ENCODE results near the gene DGLUCY. TPM values are rescaled to one million over a fixed set of nuclear protein-coding genes. Genes with fewer than 3 reads are reported as not detected.
"Not testable (repeated sequence)": the region's sequence is repeated elsewhere in the genome, so short reads cannot be mapped to it uniquely, and the experiment has no call there.

Gene DGLUCY, protein sequence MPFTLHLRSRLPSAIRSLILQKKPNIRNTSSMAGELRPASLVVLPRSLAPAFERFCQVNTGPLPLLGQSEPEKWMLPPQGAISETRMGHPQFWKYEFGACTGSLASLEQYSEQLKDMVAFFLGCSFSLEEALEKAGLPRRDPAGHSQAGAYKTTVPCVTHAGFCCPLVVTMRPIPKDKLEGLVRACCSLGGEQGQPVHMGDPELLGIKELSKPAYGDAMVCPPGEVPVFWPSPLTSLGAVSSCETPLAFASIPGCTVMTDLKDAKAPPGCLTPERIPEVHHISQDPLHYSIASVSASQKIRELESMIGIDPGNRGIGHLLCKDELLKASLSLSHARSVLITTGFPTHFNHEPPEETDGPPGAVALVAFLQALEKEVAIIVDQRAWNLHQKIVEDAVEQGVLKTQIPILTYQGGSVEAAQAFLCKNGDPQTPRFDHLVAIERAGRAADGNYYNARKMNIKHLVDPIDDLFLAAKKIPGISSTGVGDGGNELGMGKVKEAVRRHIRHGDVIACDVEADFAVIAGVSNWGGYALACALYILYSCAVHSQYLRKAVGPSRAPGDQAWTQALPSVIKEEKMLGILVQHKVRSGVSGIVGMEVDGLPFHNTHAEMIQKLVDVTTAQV
- total RNA-seq (2014; rRNA removed; shearing (Covaris generic)), result 58.9 and 91.4 TPM in 2 replicates

DNA sequence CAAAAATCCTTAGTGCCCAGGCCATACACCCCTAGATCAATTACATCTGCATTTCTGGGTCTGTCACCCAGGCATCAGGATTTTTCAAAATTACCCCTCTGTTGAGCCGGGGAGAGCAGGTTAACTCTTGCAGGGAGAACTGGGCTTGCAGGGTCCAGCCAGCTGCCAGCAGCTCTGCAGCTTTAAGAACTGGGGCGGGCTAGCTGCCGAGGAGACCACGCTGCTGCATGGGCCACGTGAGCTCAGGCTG is at the start of gene DGLUCY:
DGLUCY (plus strand) TSS at position 245 of the 250 bp plus-strand sequence. CDS start 46,222 bp downstream, outside the sequence.
- peak; percentile 93 for DNase-seq (ENCODE audit: low spot score)

DNA sequence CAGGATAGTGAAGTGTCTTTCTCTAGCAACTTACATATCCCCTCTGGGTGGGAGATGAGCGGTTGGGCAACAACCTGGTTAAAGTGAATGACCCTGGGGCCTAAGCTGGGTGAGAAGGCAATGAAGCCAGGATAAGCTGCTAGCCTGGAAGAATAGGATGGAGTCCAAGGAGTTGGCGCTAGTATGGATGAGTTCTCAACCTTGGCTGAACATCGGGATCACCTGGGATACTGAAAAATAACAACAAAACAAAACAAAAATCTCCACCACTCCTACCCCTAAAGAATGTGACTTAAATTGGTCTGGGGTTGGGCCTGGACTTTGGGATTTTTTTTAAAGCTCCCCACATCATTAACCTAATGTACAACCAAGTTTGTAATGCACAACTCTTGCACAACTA is 48.6 kb upstream of the DGLUCY start:
- no peak for DNase-seq (ENCODE audit: low spot score)
- in situ Hi-C loops (cut with HindIII; ENCODE audit: low sequenced_read_pairs), result no loop called here

More for the DNA sequence above, at the start of gene DGLUCY:
- in situ Hi-C loops (cut with HindIII; ENCODE audit: low sequenced_read_pairs), result no loop called here

DNA sequence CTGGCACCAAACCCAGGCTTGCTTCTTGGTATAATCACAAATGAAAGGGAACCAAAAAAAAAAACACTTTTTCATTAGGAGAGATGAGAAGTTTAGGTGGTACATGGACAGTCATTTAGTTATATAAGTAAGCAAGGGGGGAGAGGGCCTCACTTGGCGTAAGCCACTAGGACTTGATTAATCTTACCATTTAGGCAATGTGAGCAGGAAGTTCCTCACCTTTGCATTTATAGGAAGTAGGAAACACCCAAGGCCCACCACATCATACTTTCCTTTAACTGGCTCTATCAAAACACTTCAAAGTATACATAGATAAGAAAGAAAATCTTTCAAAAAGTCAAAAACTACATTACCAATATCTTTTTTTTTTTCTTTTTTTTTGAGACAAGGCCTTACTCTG is 46.7 kb upstream of the DGLUCY start:
- no peak for DNase-seq (ENCODE audit: low spot score)
- in situ Hi-C loops (cut with HindIII; ENCODE audit: low sequenced_read_pairs), result no loop called here

DNA sequence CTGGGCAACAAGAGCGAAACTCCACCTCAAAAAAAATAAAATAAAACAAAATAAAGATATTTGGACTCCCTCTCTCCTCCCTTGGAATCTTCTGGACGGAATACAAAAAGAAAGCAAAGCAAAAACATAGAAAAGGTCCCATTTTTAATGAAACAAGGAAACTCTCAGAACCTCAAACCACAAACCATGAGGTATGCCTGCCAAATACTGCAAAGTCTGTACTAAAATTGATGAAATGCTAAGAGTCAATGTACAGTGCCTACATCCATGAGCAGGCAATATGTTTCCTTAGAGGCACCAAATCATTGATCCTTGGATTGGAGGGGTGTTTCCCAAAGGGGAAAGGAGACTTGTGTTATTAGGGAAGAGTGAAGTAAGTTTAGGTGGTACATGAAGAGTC is 45.2 kb upstream of the DGLUCY start:
- in situ Hi-C loops (cut with HindIII; ENCODE audit: low sequenced_read_pairs), result no loop called here
- no peak for DNase-seq (ENCODE audit: low spot score)

DNA sequence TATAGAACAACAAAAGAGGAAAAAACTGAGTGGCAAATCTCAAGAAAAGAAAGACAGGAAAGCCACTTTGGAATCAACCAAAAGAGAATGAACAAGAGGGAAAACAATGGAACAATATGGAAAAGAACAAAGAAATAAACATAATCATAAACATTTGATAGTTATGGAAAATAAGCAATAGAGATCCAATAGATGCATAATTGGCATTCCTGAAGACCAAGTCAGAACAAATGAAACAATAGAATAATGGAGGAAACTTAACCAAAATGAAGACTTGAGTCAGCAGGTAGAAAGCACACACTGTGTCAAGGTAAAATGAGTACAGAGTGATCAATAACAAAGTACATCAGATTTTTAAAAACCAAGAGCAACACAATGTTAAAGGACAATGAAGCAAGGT is 43.3 kb upstream of the DGLUCY start:
- in situ Hi-C loops (cut with HindIII; ENCODE audit: low sequenced_read_pairs), result no loop called here
- DNase-seq (ENCODE audit: low spot score), result no peak

DNA sequence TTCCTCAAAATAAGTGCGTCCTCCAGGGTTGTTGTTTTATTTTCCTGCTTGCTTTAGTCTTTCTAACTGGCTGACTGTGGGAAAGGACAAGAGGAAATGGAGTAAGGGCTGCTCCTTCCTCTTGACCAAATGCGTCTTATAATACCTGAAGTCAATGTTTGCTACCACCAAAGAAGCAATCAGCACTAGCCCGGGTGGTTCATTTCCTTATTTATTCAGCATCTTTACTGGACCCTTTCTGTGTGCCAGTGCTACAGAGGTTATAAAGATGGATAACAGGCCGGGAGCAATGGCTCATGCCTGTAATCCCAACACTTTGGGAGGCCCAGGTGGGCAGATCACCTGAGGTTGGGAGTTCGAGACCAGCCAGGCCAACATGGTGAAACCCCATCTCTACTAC is 38.3 kb upstream of the DGLUCY start:
- in situ Hi-C loops (cut with HindIII; ENCODE audit: low sequenced_read_pairs), result no loop called here
- DNase-seq (ENCODE audit: low spot score), result no peak

DNA sequence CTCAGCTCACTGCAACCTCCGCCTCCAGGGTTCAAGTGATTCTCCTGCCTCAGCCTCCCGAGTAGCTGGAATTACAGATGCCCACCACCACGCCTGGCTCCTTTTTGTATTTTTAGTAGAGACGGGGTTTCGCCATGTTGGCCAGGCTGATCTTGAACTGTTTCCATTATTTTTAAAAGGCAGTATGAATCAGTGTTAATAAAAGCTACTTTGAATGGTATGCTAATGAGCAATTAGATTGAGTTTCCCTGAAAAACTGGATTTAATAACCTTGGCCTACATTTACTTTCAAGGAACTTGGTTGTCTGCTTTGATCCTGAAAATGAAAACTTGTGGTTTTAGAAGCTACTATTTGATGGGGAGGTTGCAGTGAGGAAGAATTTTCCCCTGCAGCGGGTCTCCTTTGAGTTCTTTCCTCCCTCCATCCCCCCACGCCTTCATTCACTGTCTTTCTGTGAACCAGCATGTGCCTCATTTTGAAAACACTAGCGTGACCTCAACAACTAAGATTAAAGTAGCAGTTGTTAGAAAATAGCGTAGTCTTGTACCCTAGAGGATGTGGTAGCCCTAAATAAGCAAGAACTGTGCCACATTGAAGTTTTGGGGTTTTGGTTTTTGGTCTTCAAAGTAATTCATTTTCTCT is 35.7 kb upstream of the DGLUCY start:
- in situ Hi-C loops (cut with HindIII; ENCODE audit: low sequenced_read_pairs), result no loop called here
- DNase-seq (ENCODE audit: low spot score), result no peak

DNA sequence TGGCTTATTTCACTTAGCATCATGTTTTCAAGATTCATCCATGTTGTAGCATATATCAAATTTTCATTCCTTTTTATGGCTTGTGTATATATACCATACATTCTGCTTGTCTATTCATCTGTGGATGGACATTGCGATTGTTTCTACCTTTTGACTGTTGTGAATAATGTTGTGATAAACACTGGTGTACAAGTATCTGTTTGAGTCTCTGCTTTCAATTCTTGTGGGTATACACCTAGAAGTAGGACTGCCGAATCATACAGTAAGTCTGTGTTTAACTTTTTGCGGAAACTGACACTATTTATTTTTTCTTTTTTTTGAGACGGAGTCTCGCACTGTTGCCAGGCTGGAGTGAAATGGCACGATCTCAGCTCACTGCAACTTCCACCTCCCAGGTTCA is 33.8 kb upstream of the DGLUCY start:
- no peak for DNase-seq (ENCODE audit: low spot score)
- in situ Hi-C loops (cut with HindIII; ENCODE audit: low sequenced_read_pairs), result no loop called here

DNA sequence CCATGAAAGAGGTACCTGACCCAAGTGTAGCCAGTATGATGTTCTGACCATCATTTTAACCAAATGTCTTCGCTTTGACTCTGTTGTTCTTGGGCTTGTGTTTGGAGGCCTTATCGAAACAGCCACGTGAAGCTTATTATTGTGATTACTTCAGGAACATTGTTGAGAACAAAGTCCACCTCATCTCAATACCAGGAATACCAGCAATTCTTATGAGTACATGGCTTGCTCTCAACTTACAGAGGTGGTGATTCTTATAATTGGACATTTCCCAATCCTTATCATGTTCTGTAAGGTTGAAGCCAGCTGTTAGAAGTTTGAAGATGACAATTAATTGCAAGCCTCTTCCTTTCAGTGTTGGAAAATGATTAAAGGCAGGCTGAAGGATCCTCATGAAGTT is 31.6 kb upstream of the DGLUCY start:
- DNase-seq (ENCODE audit: low spot score), result no peak
- in situ Hi-C loops (cut with HindIII; ENCODE audit: low sequenced_read_pairs), result no loop called here

DNA sequence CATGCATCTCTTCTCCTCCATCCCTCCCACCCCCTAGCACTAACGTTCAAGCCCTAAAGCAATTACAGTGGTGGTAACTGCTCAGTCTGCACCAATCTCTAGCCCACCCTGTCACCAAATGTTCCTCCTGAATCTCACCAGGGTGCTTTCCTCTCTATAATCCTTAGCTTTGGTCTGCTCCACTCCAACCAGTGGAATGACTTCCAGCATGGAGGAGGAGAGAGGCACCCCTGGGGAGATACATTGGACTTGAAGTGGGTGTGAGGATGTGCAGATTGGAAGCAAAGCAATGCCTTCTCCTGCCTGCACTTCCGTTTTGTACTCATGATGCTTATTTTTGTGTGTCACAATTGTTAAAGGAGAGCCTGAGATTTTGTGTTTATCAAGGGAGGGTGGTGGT is 29.4 kb upstream of the DGLUCY start:
- DNase-seq (ENCODE audit: low spot score), result no peak
- in situ Hi-C loops (cut with HindIII; ENCODE audit: low sequenced_read_pairs), result no loop called here

DNA sequence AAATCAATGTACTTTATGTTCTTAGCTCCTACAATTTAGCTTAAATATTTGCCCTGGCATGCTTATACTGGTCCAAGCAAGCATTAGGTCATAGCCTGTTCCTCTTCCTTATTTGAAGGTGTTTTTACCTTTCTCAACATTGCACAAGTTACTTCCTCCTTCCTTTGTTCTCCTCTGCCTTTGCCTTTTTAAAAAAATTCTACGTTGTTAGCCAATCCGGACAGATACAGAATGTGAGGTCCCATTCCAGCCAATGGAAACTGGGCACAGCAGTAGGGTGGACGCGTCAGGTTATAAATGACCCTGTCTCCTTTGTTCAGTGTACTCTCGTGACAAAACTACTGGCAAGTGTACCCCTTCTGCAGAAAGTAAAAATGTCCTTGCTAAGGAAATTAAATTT is 26.4 kb upstream of the DGLUCY start:
- in situ Hi-C loops (cut with HindIII; ENCODE audit: low sequenced_read_pairs), result not testable (repeated sequence)

DNA sequence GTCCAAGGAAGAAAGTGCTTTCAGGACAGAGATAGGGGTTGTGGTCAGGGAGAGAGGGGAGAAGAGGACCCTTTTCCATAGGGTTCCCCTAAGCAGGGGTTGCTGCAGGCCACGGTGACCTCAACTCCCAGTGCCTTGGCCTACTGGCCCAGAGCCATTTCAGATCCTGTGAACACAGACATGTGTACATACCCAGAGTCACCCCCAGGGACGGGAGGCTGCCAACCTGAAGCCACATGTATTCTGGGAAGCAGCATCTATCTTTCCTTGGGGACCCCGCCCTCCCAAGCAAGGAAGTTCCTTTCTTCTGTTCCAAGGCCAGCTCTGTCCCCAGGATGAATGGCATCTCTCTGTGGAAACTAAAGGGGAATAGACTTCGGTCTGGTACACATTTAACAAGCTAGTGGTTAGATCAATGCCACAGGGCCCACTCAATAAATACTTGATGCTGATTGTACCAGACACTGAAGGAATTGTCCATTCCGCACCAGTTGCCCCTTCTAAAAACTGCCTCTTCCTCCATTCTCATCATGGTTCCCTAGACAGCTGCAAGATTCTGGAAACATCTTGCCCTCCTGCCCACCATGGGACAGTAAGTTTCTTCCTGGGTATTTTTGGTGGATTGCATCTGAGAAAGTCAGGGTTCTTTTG is 25.2 kb upstream of the DGLUCY start:
- in situ Hi-C loops (cut with HindIII; ENCODE audit: low sequenced_read_pairs), result no loop called here
- DNase-seq (ENCODE audit: low spot score), result no peak

More for the DNA sequence above, 26.4 kb upstream of the DGLUCY start:
- DNase-seq (ENCODE audit: low spot score), result not testable (repeated sequence)

DNA sequence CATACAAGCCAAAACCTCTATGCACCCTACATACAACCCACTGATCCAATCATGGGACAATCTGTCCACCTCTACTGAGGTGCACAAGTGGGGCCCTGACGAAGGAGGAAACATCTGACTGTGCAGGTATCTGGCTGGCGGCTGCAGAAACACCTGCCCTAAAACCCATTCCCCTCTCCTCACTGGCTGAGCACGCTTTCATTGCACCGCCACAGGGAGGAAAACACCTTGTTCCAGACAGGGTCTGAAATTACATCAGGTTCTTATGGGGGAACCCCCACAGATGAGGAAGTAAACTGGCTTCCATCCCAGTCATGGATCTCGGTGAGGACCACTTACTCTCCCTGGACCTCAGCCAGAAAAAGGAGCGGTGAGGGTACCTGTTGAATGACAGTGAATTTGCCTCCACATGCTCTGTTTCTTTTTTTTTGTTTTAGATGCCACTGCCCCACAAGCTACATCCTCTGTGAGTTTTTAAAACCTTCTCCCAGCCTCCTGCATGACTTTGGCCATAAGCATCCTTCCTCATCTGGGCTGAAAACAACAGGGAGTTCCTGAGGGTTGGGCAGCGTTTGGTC is 23.8 kb upstream of the DGLUCY start:
- in situ Hi-C loops (cut with HindIII; ENCODE audit: low sequenced_read_pairs), result no loop called here
- no peak for DNase-seq (ENCODE audit: low spot score)

DNA sequence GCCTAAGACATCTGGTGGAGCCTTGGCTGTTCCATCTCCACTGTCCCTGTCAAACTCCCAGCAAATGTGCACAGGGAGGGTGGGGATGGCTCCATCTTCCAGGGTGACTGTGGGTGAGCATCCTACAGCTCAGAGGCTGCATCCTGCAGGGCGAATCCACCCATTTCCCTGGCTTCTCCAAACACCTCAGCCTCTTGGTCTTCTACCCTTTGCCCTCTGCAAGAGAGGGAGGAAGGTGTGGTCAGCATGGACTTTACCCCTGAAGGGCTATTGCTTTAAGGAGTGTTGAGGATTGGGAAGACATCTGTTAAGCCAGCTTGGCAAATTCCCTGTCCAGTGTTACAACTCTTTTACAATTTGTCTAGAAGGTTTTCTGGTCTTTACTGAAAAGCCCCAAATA is 23.1 kb upstream of the DGLUCY start:
- no peak for DNase-seq (ENCODE audit: low spot score)
- in situ Hi-C loops (cut with HindIII; ENCODE audit: low sequenced_read_pairs), result no loop called here

DNA sequence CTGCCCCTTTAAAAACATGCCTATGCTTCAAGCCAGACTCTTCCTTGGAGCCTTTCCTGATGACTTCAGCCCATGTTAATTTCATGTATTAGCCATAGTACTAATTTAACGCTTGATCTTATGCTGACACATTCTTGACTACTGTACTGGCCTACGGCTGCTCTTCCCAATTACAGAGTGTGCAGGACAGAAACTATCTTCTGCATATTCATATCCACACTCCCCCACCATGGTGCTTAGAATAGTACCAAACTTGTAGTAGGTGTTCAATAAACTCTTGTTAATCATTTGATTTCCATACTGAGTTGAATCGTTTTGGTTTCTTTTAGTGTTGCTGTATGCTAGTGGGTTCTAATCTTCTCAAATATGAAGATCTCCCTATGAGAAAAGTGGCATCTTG is 21.8 kb upstream of the DGLUCY start:
- in situ Hi-C loops (cut with HindIII; ENCODE audit: low sequenced_read_pairs), result no loop called here
- no peak for DNase-seq (ENCODE audit: low spot score)

DNA sequence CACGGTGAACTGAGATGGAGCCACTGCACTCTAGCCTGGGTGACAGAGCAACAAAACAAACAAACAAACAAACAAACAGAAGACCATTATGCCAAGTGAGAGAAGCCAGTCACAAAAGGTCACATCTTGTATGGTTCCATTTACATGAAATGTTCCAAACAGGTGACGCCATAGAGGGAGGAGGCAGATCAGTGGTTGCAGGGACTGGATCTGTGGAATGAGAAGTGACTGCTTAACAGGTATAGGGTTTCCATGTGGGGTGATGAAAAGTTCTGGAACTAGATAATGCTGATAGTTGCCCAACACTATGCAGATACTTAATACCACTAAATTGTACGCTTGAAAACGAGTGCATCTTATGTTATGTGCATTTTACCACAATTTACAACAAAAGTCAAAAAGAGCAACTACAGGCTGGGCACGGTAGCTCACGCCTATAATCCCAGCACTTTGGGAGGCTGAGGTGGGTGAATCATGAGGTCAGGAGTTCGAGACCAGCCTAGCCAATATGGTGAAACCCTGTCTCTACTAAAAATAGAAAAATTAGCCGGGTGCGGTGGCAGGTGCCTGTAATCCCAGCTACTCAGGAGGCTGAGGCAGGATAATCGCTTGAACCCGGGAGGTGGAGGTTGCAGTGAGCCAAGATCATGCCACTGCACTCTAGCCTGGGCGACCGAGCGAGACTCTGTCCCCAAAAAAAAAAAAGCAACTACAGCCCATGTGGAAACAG is 20.0 kb upstream of the DGLUCY start:
- in situ Hi-C loops (cut with HindIII; ENCODE audit: low sequenced_read_pairs); DNase-seq (ENCODE audit: low spot score): not testable (repeated sequence)

DNA sequence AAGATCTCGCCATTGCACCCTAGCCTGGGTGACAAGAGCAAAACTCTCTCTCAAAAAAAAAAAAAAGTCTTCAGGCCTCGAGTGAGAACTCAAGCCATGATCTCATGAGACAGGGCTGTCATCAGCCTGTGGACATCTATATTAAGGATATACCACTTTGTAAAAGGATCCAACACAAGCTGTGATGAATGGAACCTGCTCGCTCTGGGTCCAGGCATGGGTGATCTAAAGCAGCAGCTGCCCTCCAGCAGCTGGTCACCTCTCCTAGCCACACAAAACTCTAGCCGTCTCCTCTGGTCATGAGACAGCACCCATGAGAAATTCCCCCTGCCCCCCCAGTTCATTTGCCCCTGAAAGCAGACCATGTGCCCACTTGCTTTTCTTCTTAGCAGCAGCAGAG is 19.1 kb upstream of the DGLUCY start:
- in situ Hi-C loops (cut with HindIII; ENCODE audit: low sequenced_read_pairs), result no loop called here
- no peak for DNase-seq (ENCODE audit: low spot score)

DNA sequence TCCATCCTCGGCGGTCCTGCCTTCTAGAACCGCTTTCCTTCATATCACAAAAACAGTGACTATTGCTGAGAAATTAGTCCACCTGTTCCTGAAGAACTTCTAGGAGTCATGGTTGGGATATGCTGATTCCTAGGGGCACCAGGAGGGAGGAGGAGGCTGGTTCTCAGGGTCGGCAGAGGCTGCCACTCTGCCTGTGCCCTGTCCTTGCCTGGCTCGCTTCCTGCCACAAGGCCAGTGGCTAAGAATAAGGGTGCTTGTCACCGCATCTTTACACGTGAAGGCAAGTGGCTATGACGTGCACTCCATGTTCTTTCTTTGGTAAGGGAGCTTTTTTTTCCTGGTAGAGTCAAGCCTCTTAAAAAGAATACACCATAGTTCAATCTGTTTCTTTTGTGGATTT is 18.7 kb upstream of the DGLUCY start:
- in situ Hi-C loops (cut with HindIII; ENCODE audit: low sequenced_read_pairs), result no loop called here
- DNase-seq (ENCODE audit: low spot score), result no peak

DNA sequence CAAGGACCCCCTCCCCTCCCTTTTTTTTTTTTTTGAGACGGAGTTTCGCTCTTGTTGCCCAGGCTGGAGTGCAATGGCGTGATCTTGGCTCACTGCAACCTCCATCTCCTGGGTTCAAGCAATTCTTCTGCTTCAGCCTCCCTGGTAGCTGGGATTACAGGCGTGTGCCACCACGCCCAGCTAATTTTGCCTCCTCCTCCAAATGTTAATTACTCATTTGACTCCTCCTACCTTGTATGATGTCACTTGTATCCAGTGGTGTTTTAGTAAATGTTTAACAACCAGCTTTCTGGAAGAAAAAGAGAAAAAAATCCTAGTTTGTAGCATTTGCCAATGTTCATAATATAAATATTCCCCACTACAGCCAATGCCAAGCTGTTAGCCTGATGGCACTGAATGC is 16.2 kb upstream of the DGLUCY start:
- in situ Hi-C loops (cut with HindIII; ENCODE audit: low sequenced_read_pairs); DNase-seq (ENCODE audit: low spot score): not testable (repeated sequence)
